GM18520 (cell line): ENCODE measurements around the gene KCMF1.

Experiments
- ATAC-seq: cut with Tn5 transposase; IDR thresholded peaks from one replicate; pipeline ENCODE4 v1.9.1; 2021; ENCODE audit not compliant: unreplicated experiment

Gene KCMF1

DNA sequence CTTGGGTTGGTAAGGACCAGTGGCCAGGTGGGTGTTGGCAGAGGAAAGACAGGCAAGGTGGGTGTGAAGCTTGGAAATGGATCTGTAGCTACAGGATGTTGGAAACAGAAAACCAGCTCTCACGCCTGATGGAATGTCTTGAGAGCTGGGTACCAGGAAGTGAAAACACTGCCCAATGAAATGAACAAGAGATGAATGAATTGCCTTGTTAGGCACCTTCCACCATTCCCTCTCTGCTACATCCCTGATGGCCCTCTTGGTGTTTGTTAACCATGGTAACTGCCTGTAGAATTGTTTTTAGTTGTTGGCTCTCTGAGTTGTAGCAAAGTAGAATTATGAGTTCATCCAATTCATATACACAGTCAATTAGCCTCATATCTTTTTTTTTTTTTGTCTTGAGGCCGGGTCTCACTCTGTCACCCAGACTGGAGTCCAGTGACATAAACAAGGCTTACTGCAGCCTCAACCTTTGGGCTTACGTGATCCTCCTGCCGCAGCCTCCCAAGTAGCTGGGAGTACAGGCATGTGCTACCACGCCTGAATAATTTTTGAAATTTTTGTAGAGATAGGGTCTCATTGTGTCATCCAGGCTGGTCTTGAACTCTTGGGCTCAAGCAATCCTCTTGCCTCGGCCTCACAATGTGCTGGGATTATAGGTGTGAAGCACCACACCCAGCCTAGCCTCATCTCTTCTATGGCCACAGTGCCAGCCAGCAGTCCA, 9.5 kb downstream of the KCMF1 start:
- no peak for ATAC-seq

GRCh38 chr2:84986018-84986417, 15.1 kb downstream of the KCMF1 start:
- ATAC-seq, result no peak

DNA sequence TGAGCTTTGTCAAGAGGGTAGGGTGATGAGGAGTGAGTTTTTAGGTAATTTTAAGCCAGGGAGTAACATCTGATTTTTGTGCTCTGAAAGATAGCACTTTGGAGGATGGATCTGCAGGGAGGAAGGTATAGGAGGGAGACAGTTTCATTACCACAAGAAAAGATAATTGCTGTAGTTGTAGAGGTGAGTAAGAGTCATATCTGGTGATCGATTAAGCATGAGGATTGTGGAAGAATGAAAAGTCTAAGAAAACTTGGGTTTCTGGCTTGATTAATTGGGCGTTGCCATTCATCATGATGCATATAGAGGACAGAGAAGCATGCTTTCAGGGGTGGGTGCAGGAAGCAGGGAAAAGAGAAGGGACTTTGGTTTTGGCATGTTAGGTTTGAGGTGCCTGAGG, 18.5 kb downstream of the KCMF1 start:
- ATAC-seq, result no peak

- ATAC-seq, result no peak
Measured at GRCh38 chr2:84989927-84990326, 19.0 kb downstream of the KCMF1 start.

DNA sequence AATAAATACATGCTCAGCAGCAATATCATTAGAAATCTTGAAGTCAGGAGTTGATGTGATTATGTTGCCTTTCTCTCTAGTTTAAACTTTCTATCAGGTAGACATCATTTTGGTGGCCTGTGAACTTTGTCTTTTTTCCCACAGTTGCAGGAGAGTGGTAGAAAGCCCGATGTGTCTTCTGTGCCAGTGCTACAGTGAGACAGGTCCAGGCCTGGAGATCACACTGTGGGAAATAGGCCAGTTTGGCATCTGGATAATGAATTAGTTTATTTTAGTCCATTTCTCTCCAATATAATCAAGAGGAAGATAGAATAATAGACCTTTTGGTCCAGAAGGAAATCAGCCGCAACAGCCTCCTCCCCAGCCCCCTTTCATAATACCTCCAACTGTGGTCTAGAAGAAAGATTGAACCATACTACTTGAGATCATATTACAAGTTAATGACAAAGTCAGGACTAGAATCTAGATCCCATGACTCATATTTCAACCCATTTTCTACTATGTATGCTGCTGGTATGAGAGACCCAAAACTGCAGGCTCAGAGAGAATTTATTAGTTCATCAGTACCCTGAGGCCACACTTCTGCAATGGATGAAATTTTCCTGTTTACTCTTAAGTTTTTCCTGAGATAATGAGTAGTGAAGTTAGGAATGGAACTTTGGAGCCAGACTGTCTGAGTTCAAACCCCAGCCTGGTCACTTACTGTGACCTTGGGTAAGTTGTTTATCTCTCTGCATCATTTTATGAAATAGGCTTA, 20.6 kb downstream of the KCMF1 start:
- ATAC-seq, result no peak

DNA sequence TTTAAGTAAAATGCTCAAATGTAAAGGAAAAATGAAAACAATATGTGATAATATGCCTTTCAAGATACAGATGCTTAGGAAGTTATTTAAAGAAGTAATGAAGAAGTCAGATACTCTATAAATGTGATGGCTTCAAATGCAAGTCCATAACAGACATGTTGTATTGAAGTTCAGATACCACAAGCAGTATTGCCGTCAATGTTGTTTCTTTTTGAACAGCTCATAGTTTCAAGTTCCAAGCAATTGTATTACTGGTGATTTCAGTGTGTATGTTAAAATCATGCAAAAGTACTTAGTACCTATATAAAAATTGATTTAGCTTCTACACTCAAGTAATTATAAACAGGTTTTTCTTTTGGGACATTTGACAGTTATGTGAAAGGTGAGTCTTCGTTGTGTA, 24.9 kb downstream of the KCMF1 start:
- no peak for ATAC-seq

- no peak for ATAC-seq
Measured at GRCh38 chr2:84996909-84997308, 25.9 kb downstream of the KCMF1 start.

- ATAC-seq, result peak; percentile 44
Measured at GRCh38 chr2:84999553-84999955, 28.6 kb downstream of the KCMF1 start.

GRCh38 chr2:85001595-85001994, 30.6 kb downstream of the KCMF1 start:
- ATAC-seq, result no peak

DNA sequence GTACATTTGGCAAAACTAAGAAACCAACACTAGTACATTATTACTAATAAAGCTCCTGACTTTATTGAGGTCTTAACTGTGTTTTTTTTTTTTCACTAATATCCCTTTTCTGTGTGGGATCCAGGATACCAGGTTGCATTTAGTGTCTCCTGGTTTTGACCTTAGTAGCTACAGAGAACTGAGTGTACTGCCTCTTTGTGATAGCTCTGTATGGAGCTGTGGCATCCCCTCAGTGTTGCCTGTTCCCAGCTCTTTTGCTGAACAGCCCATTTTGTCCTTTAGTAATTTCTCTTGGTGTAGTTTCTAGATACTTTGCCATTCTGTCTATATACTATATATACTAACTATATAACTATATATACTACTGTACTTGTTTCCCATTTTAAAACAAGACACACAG, 31.6 kb downstream of the KCMF1 start:
- no peak for ATAC-seq

GRCh38 chr2:85008252-85008651, 37.3 kb downstream of the KCMF1 start:
- no peak for ATAC-seq

- ATAC-seq, result no peak
Measured at GRCh38 chr2:85009019-85009618, 38.2 kb downstream of the KCMF1 start.

DNA sequence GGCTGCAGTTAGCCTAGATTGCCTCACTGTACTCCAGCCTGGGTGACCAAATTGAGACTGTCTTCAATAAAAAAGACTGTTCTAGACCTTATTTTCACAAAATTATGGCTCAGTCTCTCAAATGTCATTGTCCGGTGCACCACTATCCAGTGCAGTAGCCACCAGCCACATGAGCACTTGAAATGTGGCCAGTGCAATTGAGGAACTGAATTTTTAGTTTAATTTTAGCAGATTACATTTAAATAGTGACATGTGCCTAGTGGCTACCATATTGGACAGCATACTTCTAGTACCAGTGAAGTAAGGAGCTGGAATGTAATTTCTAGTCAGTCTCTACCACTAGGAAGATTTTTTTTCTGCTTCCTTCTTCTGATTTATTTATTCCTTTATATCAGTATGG, 39.4 kb downstream of the KCMF1 start:
- no peak for ATAC-seq

DNA sequence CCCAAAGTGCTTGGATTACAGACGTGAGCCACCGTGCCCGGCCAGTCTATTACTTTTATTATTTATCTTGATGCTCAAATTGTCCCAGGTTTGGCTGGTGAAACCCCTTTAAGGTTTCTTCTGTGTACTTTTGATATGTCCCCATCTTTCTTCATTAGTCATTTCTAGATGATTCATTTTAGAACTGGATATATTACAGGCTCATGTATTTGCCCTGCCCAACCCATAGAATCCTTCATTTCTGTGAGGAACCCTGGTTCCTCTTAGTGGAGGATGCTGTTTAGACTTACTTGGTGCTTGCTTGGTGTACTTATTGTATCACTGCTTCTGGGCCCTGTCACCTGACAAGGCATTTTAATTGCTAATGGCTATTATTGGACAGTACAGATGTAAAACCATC, 40.1 kb downstream of the KCMF1 start:
- no peak for ATAC-seq

- ATAC-seq, result no peak
Measured at GRCh38 chr2:85011747-85012146, 40.8 kb downstream of the KCMF1 start.

- no peak for ATAC-seq
Measured at GRCh38 chr2:85012431-85012830, 41.5 kb downstream of the KCMF1 start.

GRCh38 chr2:85012855-85013254, 41.9 kb downstream of the KCMF1 start:
- ATAC-seq, result no peak

DNA sequence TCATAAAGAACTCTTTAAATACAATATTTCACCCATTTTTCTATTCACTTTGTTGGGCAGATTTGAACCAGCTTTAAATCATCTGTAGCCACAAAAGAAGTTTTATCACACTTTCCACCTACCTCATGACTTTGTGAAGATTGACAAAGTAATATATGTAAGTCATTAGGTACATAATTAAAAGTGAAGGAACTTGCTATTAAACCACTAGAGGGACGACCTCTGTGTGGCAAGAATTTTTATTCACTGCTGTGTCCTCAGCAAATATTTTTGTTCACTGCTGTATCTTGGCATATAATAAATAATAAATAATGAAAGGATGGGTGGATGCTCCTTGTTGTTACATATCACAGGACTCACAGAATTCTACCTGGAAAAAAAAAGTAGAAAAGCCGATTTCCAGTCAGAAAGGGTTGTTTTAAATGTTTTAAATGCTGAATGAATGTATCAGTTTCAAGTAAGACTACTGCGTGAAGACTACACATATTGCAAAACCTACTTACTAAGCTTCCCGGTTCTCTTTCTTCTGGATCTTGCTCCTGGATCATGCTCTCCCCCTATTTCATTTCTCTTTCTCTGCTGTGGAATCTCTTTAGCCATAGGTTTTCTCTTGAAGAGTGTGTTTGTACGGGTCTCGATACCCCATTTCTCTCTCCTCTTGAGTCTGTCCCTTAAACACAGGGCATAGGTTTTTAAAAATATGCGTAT, 44.8 kb downstream of the KCMF1 start:
- ATAC-seq, result no peak

DNA sequence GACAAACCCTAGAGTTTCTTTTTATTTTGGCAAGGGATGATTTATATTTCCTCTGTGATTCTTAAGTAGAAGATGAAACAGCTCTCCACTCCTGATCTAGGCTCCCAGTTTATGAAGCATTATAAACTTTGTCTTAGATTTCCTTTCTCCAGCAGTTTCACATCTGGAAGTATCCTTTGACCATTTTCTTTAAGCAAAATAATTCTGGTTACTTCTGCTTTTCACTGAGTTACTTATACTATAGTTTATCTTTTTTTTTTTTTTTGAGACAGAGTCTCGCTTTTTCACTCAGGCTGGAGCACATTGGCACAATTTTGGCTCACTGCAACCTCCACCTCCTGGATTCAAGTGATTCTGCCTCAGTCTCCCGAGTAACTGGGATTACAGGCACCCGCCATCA, 45.5 kb downstream of the KCMF1 start:
- ATAC-seq, result no peak

GRCh38 chr2:85017411-85018048, 46.6 kb downstream of the KCMF1 start:
- no peak for ATAC-seq

GRCh38 chr2:85018049-85018447, 47.1 kb downstream of the KCMF1 start:
- no peak for ATAC-seq
